Measurements from ENCODE around the gene GSC2.

The GSC2 gene

DNA sequence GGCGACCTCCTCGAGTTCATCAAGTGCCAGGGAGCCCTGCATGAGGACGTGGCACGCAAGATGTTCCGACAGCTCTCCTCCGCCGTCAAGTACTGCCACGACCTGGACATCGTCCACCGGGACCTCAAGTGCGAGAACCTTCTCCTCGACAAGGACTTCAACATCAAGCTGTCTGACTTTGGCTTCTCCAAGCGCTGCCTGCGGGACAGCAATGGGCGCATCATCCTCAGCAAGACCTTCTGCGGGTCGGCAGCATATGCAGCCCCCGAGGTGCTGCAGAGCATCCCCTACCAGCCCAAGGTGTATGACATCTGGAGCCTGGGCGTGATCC, 18.4 kb downstream of the GSC2 start:
- no peak for DNase-seq

DNA sequence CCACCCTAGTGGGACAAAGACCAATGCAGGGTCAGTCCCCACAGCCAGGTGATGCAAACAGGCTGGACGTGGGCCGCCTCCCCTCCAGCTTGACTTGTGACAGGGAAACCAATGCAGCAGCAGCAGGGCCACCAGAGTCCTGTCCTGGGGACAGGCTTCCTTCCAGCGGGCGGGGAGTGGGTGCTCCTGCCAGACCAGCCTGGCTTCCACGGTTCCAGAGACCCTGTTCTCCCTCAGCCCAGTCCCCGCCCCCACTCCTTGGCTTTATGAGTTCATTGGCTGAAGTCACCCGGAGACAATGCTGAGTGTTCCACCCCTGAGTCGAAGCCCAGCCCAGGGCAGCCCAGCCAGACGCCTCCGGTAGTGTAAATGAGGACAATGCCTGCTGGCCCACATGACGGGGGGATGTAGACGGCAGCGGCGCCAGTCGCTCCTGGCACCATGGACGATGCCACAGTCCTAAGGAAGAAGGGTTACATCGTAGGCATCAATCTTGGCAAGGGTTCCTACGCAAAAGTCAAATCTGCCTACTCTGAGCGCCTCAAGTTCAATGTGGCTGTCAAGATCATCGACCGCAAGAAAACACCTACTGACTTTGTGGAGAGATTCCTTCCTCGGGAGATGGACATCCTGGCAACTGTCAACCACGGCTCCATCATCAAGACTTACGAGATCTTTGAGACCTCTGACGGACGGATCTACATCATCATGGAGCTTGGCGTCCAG, 19.0 kb downstream of the GSC2 start, which contains the start of gene TSSK2:
Gene TSSK2, plus strand, starts transcription at position 350 of the 726 bp plus-strand sequence. Its CDS starts 92 bp downstream, at position 442.
- no peak for DNase-seq

DNA sequence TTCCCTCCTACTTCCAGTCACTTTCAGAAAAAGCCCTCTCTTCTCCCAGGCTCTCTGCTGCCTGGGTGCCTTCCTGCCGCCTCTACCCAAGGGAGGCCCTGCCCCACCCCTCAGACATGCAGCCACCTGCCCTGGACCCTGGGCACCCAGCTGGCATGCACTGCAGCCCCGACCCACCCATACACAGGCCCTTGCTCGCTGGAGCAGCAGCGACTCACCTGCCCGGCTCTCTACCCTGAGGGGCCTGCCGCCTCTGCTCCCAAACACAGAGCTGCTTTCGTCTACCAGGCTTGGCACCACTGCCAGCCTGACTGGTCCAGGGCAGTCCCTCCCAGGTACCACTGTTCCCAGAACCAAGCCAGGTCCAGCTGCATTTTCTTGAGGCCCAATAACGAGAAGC, 20.2 kb downstream of the GSC2 start:
- DNase-seq, result no peak

GRCh38 chr22:19128946-19129727, 21.0 kb downstream of the GSC2 start:
- DNase-seq, result no peak

DNA sequence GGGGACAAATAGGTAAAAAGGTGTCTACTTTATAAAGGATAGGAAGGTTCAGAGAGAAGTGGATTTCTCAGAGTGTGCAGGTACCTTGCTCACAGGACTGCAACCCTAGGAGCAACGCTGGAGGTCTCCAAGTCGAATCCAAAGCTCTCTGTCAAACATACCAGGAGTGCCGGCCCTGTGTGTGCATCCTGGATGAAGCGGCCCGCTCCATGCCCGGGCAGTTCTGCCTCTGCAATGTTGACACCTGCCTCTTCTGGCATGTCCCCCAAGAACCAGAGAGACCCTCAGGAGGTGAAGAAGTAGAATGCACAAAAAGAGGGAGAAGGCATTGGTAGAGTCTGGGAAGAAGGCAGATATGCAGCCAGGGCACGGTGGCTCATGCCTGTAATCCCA, 22.1 kb downstream of the GSC2 start:
- DNase-seq, result no peak

- DNase-seq, result no peak
Measured at GRCh38 chr22:19127329-19128008, 22.6 kb downstream of the GSC2 start.

DNA sequence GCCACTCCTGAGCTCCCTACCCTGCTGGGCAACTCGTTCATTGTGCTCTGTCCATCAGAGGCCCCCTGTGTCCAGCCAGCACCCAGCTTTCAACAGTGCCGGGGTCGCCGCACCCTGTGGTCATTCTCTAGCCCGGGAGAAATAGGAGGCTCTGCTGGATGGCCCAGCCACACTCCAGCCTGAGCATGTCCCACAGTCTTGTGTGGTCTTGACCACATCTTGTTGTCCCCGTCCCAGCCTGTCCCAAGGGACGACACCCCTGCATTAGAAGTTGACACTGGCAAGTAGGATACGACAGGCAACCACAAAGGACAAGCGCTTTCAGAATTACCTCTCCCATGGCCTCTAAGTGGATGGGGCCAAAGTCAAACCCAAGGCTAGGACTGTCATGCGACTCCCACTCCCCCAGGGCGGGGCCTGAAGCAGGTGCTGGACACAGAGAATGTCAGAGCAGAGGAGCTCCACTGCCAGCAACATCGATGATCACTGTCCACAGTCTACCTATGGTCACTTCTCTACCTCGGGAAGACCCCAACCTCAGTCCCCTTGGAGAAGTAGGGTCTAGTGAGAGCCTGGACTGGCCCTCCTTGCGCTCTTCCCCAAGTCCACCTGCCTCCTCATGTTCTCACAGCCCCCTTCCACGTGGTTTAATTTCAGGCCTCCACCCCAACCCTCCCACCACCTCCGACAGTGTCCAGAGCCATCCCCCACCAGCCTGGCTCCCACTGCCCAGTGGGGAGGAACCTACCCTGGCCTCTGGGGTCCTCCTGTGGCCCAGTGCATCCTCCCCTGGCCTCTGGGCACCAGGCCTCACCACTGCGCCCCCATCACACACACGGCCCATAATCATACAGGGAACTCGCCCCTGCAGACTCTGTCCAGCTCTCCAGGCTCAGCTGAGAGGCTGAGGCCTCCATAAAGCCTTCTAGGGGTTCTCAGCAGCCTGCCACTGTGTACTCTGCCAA, 23.5 kb downstream of the GSC2 start:
- DNase-seq, result no peak

DNA sequence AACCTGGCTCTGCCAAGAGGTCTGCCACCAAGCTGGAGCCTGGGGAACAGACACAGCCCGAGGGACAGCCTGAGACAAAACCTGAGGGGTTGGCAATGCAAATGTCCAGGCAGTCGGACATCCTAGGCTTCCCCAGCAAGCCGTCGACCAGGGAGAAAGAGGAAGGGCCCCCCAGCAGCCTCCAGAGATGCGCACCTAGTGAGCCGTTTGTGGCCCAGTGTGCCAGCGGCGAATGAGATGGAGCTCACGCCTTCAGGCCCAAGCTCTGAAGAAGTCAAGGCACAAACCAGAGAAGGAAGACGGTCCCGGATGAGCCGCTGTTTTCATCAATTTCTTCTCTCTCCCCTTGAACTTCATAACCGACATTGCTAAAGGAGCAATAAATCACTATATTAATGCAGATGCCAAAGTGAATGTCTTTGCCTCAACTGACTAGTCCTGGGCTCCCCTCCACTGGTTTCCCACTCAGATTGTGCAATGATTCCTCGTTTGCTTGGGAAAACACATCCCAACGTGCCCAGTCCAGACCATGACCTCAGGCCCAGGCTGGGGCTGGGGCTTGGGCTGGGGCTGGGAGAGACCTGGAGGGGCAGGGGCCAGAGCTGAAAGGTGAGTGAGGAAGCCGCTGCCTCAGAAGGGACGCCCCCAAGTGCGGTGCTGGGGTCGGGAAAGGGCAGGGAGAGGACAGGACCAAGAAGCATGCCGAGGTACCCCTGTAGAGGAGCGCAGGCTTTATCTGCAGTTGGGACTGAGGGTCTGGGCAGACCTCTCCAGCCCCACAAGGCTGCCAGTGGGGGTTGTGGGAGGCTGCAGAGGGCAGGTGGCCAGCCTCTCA, 24.4 kb downstream of the GSC2 start:
- no peak for DNase-seq

GRCh38 chr22:19125011-19125410, 25.1 kb downstream of the GSC2 start:
- no peak for DNase-seq

DNA sequence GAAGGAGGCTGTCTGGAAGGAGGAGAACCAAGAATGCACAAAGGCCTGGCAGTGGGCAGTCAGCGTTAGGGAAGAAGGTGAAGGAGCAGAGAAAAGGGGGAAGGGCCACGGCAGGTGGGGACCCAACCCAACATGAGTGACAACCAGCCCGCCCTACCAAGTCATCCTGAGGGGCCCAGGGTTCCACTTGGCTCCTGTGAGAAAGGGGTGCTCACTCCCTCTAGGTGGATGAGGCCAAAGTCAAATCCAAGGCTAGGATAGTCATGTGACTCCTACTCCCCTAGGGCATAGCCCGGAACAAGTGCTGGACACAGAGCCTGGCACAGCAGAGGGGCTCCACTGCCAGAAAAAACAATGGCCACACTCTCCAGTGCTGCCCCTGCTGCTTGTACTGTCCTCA, 25.7 kb downstream of the GSC2 start:
- DNase-seq, result no peak

GRCh38 chr22:19123936-19124335, 26.2 kb downstream of the GSC2 start:
- DNase-seq, result no peak

DNA sequence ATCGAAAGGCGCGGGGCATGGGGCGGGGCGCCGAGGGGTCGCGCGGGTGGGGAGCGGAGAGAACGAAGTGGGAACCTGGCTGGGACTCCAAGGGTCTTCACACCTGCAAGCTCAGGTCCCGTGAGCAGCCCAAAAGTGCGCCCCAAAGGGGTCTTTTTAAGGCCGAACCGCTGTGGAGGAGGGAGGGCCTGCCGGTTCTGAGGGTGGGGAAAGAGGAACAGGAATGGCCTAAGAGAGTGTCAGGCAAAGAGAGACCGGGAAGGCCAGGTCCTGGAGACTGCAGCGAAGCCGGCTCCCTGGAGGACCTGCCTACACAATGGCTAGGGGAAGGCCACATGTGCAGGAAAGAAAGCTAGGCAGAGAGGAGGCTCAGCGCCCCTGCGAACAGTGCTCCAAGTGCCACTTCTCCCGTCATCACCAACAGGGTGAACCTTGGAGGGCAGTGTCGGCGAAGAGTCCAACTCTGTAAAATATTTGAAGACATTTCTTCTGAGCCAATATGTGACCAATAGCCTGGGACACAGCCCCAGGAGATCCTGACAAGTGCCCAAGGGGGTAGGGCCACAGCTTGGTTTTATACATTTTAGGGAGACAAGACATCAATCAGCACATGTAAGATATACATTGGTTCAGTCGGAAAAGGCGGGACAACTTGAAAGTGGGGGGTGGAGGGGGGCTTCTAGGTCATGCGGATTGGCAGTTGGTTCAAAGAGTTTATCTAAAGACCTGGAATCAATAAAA, 27.2 kb downstream of the GSC2 start:
- no peak for DNase-seq

DNA sequence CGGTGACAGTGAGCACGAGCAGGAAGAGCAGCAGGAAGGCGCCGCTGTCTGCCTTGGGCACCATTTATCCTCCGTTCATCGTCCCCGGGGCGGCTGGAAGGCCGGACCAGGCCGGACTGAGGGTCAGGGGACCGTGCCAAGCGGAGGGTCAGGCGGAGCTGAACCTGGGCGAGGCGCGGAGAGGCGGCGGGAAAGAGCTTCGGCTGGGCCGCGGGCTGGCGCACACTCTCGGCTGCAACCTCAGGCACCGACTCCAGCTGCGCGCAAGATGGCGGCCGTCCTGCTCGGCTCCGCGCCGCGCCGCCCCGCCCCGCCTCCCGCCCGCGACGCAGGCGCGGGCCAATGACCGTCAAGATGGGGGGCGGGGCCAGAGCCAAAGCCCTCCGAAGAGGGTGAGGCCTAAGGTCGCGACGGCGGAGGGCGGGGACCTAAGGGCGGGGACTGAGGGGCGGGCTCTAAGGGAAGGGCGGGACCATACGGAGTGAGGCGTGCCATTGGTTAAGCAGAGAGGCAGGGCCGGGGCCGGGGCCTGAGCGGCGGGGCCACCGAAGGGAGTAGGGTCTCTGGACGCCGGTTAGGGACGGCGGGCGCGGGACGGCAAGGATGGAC, 27.8 kb downstream of the GSC2 start, which contains the start of gene DGCR2:
Gene DGCR2, minus strand, starts transcription at position 270 of the 609 bp plus-strand sequence. Its CDS starts 206 bp downstream, at position 64.
- peak; percentile 94 for DNase-seq

DNA sequence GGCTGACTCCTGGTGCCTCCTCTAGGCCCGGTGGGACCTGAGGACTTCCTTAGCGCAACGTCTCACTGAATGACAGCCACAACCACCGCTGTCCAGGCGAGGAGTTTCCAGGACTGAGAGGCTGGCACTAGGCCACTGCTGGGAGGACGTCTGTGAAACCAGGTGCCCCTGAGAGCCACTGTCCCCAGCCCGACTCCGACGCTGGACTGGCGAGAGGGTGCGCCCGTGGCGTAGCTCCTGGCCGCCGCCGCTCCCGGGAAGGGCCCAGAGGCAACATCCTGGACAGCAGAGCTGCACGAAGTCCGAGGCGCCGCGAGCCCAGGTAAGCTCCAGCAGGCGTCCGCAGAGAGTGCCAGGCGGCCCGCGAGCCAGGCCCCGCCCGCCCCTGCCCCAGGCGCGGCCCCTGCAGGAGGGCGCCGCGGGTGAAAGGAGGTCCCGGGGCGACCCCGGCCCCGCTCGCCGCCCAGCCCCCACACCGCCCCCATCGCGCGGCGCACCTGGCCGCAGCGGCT, 28.4 kb downstream of the GSC2 start:
- DNase-seq, result peak; percentile 55

DNA sequence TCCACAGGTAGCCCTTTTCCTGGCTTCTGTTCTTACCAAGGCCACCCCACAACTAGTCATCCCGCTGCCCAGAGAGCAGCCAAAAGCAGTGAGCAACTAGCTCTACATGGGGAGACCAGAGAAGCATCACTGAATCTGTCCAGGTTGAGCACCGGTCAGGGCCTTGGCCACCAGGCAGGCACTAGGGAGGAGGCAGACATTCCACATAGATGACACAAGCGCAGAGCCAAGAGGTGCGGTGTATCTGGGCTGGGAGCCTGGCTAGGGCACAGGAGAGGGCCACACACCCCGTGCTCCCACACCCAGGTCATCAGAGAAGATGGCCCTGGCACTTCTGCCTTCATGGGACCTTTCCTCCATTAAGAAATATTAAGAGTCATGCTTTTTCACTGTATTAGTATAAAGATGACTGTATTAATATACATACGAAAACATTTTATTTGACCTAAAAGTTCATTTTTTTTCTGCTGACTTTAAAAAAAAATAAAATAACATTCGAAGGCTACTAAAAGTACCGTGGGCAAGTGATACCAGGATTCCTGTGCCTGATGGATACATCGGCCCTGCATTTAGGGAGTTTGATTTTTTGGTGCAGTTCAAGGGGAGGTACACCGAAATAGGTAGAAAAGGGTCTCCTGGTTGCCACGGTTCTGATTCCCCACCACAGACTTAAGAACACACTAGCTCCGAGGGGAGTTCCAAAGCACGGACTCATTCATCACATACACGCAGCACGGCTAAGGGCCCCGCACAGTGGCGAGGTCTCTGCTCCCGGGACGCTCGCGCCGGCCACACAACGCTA, 29.1 kb downstream of the GSC2 start:
- DNase-seq, result no peak

DNA sequence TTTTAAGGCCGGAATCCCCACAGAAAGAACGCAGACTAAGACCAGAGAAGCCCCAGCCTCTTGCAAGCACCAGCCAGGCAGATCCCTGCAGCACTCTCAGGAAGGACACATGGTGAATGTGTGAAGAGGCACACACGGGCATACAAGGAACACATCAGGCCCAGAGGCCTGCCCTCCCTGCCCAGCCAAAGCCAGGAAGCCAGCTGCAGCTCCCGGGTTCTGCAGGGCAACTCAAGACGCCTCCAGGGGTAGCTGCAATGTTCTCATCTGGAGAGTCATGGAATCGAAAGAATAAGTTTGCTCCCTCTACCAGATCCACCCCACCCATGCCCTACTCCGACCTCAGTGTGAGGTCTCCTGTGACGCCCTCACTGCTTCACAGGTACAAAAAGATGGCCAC, 30.1 kb downstream of the GSC2 start:
- no peak for DNase-seq

DNA sequence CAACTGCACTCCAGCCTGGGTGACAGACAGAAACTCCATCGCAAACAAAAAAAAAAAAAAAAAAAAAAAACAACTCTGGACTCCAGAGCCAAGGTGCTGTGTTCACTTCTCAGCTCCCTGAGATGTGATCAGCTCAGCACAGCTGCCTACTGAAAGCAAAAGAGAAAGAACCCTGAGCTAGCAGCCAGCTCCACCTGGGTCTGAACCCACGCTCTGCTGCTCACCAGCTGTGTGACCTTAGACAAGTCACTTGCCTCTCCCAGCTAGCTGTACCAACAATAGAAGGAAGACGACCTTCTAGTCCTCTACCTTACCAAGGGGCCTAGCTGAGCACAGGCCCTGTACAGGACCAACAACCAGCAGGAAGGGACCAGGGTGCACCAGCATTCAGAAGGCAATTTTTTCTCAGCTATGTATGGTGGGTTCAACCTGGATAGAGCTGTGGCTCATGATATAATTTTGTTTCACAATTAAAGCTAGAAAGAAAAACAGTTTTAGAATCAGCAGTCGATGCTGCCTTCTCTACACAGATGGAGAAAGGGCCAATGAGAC, 31.7 kb downstream of the GSC2 start:
- no peak for DNase-seq

GRCh38 chr22:19117111-19117512, 33.0 kb downstream of the GSC2 start:
- DNase-seq, result no peak

- DNase-seq, result no peak
Measured at GRCh38 chr22:19115628-19116027, 34.5 kb downstream of the GSC2 start.

Data from activated CD4-positive, CD25-positive, alpha-beta regulatory T cell treated with anti-CD3 and anti-CD28 coated beads, Interleukin-2, amount 50 U/mL, for 72 hours (primary cell).